Spleen (tissue), 7 donors: ENCODE measurements around the gene MPZL2.

ENCODE experiments used
- POLR2A ChIP-seq, 3 donors: fragments of 450-650 bp; IDR thresholded peaks; one replicate each; pipeline ENCODE4 v1.5.1; 2017; ENCODE audit warnings: antibody characterized with exemption in 3 of 3, mild to moderate bottlenecking in 1 of 3
- POLR2AphosphoS5 ChIP-seq, 3 donors: sonication (generic); formaldehyde crosslinking; IDR thresholded peaks; one replicate each; pipeline ENCODE4 v1.5.1; 2017; ENCODE audit warnings: antibody characterized with exemption in 3 of 3
- TF ChIP-seq, protein P1 (sequence below), 11 experiments: fragments of 200-600 bp in 7 of 11; fragments of 450-650 bp in 4 of 11; sonication (generic) in 4 of 11; IDR thresholded peaks in 8 of 11; conservative IDR thresholded peaks in 3 of 11; 1 replicate in 7 of 11; 2 replicates in 4 of 11; pipeline versions ENCODE4 v1.4.0 to v1.8.0; 2016 to 2021; ENCODE audit warnings: antibody characterized with exemption in 11 of 11, inconsistent platforms in 4 of 11, mild to moderate bottlenecking in 1 of 11
- donor health status: DM: no; HTN: no; CAD: no; lungs with moderate emphysema.
- donor health status: DM: no; HTN: no; CAD: no.
- donor health status: DM: no; HTN: no; CAD: no.

DNA sequence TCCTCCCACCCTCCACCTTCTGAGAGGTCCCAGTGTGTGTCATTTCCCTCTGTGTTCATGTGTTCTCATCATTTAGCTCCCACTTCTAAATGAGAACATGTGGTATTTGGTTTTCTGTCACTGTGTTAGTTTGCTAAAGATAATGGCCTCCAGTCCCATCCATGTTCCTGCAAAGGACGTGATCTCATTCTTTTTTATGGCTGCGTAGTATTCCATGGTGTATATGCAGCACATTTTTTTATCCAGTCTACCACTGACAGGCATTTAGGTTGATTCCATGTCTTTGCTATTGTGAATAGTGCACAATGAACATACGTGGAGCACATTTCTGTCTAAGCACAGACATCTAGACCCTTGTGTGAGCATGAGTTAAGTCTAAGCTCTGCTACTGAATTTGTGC is 46.2 kb upstream of the MPZL2 start:
- TF ChIP-seq POLR2A (IDR thresholded peaks at IDR 0.05) (no peak), POLR2AphosphoS5 (IDR thresholded peaks at IDR 0.05) (no peak)
- TF ChIP-seq, protein P1, sequence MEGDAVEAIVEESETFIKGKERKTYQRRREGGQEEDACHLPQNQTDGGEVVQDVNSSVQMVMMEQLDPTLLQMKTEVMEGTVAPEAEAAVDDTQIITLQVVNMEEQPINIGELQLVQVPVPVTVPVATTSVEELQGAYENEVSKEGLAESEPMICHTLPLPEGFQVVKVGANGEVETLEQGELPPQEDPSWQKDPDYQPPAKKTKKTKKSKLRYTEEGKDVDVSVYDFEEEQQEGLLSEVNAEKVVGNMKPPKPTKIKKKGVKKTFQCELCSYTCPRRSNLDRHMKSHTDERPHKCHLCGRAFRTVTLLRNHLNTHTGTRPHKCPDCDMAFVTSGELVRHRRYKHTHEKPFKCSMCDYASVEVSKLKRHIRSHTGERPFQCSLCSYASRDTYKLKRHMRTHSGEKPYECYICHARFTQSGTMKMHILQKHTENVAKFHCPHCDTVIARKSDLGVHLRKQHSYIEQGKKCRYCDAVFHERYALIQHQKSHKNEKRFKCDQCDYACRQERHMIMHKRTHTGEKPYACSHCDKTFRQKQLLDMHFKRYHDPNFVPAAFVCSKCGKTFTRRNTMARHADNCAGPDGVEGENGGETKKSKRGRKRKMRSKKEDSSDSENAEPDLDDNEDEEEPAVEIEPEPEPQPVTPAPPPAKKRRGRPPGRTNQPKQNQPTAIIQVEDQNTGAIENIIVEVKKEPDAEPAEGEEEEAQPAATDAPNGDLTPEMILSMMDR (IDR thresholded peaks at IDR 0.05 in 8 of 11, conservative IDR thresholded peaks at IDR 0.05 in 3 of 11), result no peak
